HepG2 (cell line): ENCODE data around the gene SRXN1. TPM values are rescaled to one million over a fixed set of nuclear protein-coding genes. Genes with fewer than 3 reads are reported as not detected.
"Not testable (repeated sequence)": the region's sequence is repeated elsewhere in the genome, so short reads cannot be mapped to it uniquely, and the experiment has no call there.

Experiments
- ATAC-seq: fragments of 200-7000 bp; cut with Tn5 transposase; 3 replicates; pipeline ENCODE4 v1.9.1; 2020; ENCODE audit warnings: mild to moderate bottlenecking, moderate library complexity
- BruUV-seq: library from RNA; stranded (reverse); fragments of 400-500 nt; replicated peaks from 2 replicates; lab custom pipeline; 2021; lab: Mats Ljungman, UMichigan
- CTCF ChIA-PET: fragments of 300-600 bp; formaldehyde crosslinking; extraction: SDS; loops from one replicate; lab custom pipeline; 2021; ENCODE audit warnings: low total read pairs, inconsistent platforms, low intra/inter-chr PET ratio; lab: Yijun Ruan, JAX
- POLR2A ChIA-PET: fragments of 350-600 bp; sonication (Branson Sonifier 250); formaldehyde crosslinking; loops from one replicate; lab custom pipeline; 2020; ENCODE audit warnings: antibody characterized with exemption, inconsistent platforms; lab: Yijun Ruan, JAX
- DNase-seq: peaks from one replicate; pipeline ENCODE4 v3.0.0-alpha.2; 2015; ENCODE audit warnings: low spot score
- FAIRE-seq: peaks from 3 replicates; lab custom pipeline; 2011; peaks lifted over from hg19 to GRCh38; lab: Jason Lieb, UNC
- H2AFZ ChIP-seq: one replicate; pipeline ENCODE4 v1.6.1; 2011; ENCODE audit warnings: low read length, inconsistent platforms
- H3K27ac ChIP-seq: fragments of 300-600 bp; 3 replicates; pipeline ENCODE4 v1.8.0; 2011; ENCODE audit warnings: mixed run types, mild to moderate bottlenecking, mixed read lengths, low read length, inconsistent platforms; ENCODE audit not compliant: insufficient read depth; ENCODE audit errors: extremely low read length
- H3K27me3 ChIP-seq, 2 experiments: fragments of 200-600 bp in 1 of 2; 2 replicates in 1 of 2; 3 replicates in 1 of 2; pipeline versions ENCODE4 v1.6.0 to v1.8.0; 2011; ENCODE audit warnings: low read length in 2 of 2, mild to moderate bottlenecking in 2 of 2, moderate library complexity in 2 of 2, inconsistent platforms in 1 of 2; ENCODE audit not compliant: insufficient read depth in 2 of 2, control insufficient read depth in 1 of 2
- H3K36me3 ChIP-seq, 2 experiments: fragments of 200-600 bp in 1 of 2; replicated peaks in 1 of 2; 2 replicates in 1 of 2; 3 replicates in 1 of 2; pipeline versions ENCODE4 v1.5.1 to v1.8.0; 2011; ENCODE audit warnings: low read length in 2 of 2, inconsistent platforms in 1 of 2; ENCODE audit not compliant: insufficient read depth in 2 of 2, control insufficient read depth in 1 of 2
- H3K4me1 ChIP-seq: 2 replicates; pipeline ENCODE4 v1.5.1; 2012; ENCODE audit warnings: low read length, inconsistent platforms; ENCODE audit not compliant: insufficient read depth
- H3K4me2 ChIP-seq: 2 replicates; pipeline ENCODE4 v1.6.0; 2011; ENCODE audit warnings: low read depth, low read length, inconsistent platforms
- H3K4me3 ChIP-seq, 3 experiments: fragments of 200-600 bp in 1 of 3; sonication (generic), shearing (Covaris generic) in 1 of 3; replicated peaks in 1 of 3; 2 replicates each; pipeline ENCODE4 v1.5.1; 2011 to 2016; ENCODE audit warnings: low read length in 3 of 3, inconsistent platforms in 2 of 3, low read depth in 2 of 3, mild to moderate bottlenecking in 2 of 3, control low read depth in 1 of 3, mixed read lengths in 1 of 3; ENCODE audit not compliant: insufficient read depth in 1 of 3
- H3K79me2 ChIP-seq: one replicate; pipeline ENCODE4 v1.6.1; 2011; ENCODE audit warnings: low read length, inconsistent platforms; ENCODE audit not compliant: insufficient read depth
- H3K9ac ChIP-seq: 2 replicates; pipeline ENCODE4 v1.6.0; 2011; ENCODE audit warnings: mild to moderate bottlenecking, low read depth, low read length, inconsistent platforms; ENCODE audit not compliant: insufficient read depth
- H3K9me3 ChIP-seq: 2 replicates; pipeline ENCODE4 v1.5.1; 2012; ENCODE audit warnings: mild to moderate bottlenecking, low read length
- H4K20me1 ChIP-seq: 2 replicates; pipeline ENCODE4 v1.6.0; 2011; ENCODE audit warnings: inconsistent platforms, mild to moderate bottlenecking, low read length, moderate library complexity; ENCODE audit not compliant: insufficient read depth
- ARNT2 ChIP-seq: sonication (generic); formaldehyde crosslinking; IDR thresholded peaks from 2 replicates; pipeline ENCODE4 v1.8.0; 2022; ENCODE audit warnings: mild to moderate bottlenecking, low read depth, missing genetic modification reagents, moderate library complexity
- GPBP1L1 ChIP-seq: sonication (generic); formaldehyde crosslinking; IDR thresholded peaks from 2 replicates; pipeline ENCODE4 v1.5.0; 2020; ENCODE audit warnings: mild to moderate bottlenecking, missing genetic modification reagents
- HNRNPK ChIP-seq: fragments of 200-400 bp; formaldehyde crosslinking; IDR thresholded peaks from 2 replicates; pipeline ENCODE4 v1.6.1; 2018; ENCODE audit warnings: low read length, low read depth, moderate library complexity, mild to moderate bottlenecking; ENCODE audit not compliant: poor library complexity, severe bottlenecking
- NR3C1 ChIP-seq: sonication (generic); formaldehyde crosslinking; IDR thresholded peaks from 2 replicates; pipeline ENCODE4 v1.4.0; 2020; ENCODE audit warnings: missing genetic modification reagents
- U2AF2 ChIP-seq: fragments of 200-400 bp; formaldehyde crosslinking; IDR thresholded peaks from 2 replicates; pipeline ENCODE4 v1.6.1; 2017; ENCODE audit warnings: low read depth, mild to moderate bottlenecking, low read length
- ZNF333 ChIP-seq: sonication (generic); formaldehyde crosslinking; IDR thresholded peaks from 2 replicates; pipeline ENCODE4 v1.4.0; 2020; ENCODE audit warnings: mild to moderate bottlenecking, missing genetic modification reagents, borderline replicate concordance
- ZNF766 ChIP-seq: sonication (generic); formaldehyde crosslinking; IDR thresholded peaks from 2 replicates; pipeline ENCODE4 v1.5.0; 2020; ENCODE audit warnings: missing genetic modification reagents, borderline replicate concordance
- ZSCAN31 ChIP-seq: sonication (generic); formaldehyde crosslinking; IDR thresholded peaks from 2 replicates; pipeline ENCODE4 v1.5.0; 2020; ENCODE audit warnings: low read depth, mild to moderate bottlenecking, missing genetic modification reagents
- WGBS: methylation state at CpG from one replicate; pipeline ENCODE4 v1.1.6; 2017; ENCODE audit warnings: low lambda C conversion rate; 5-methylcytosine and 5-hydroxymethylcytosine counted together
- in situ Hi-C: cut with HindIII; loops from 2 replicates; pipeline ENCODE4 v1.10.0; 2017; ENCODE audit warnings: low pct_unique_long_range_greater_than_20kb; ENCODE audit not compliant: extremely low pct_ligation_motif_present
- intact Hi-C: fragments of 100-400 bp; cut with micrococcal nuclease; formaldehyde crosslinking; loops from one replicate; pipeline ENCODE4 v1.10.0; 2022; ENCODE audit not compliant: unreplicated experiment
- polyA plus RNA-seq, 8 experiments: library from polyadenylated mRNA; depleted of rRNA in 3 of 8; stranded (reverse) in 7 of 8; unstranded in 1 of 8; fragments of >200 nt; fragmentation: Illumina TruSeq in 4 of 8; extraction: Trizol in 4 of 8; gene quantifications; 2 replicates each; pipeline versions ENCODE4 v1.2.1 to v1.2.3, GENCODE V29; 2011 to 2016; ENCODE audit warnings: low read depth in 4 of 8, missing spikeins in 1 of 8, mixed read lengths in 1 of 8; ENCODE audit not compliant: insufficient read depth in 1 of 8
- total RNA-seq, 5 experiments: library from RNA; depleted of rRNA; stranded (reverse); fragments of >200 nt; fragmentation: Illumina TruSeq; extraction: Trizol; gene quantifications; 2 replicates each; pipeline ENCODE4 v1.2.3, GENCODE V29; 2016; ENCODE audit warnings: low read depth in 1 of 5
- TF ChIP-seq, protein P1 (sequence below): sonication (generic); formaldehyde crosslinking; IDR thresholded peaks from 2 replicates; pipeline ENCODE4 v1.5.0; 2020; ENCODE audit warnings: mild to moderate bottlenecking, missing genetic modification reagents, moderate library complexity
- TF ChIP-seq, protein P2 (sequence below): fragments of 450-650 bp; IDR thresholded peaks from 2 replicates; pipeline ENCODE4 v1.6.1; 2017; ENCODE audit warnings: mild to moderate bottlenecking

Gene SRXN1
- total and polyA plus RNA-seq, 2 of the 13 experiments (the other 11 are each of a cell fraction or from before 2014, with no cell fraction given): 29.9 to 87.7 TPM

DNA sequence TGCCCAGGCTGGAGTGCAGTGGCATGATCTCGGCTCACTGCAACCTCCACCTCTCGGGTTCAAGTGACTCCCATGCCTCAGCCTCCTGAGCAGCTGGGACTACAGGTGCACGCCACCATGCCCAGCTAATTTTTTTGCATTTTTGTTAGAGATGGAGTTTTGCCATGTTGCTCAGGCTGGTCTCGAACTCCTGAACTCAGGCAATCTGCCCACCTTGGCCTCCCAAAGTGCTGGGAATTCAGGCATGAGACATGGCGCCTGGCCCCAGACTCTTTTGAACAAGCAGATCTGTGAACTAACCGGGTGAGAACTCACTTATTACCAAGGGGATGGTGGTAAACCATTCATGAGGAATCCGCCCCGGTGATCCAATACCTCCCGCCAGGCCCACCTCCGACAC is 40.8 kb upstream of the SRXN1 start:
- H4K20me1 ChIP-seq, intact Hi-C loops, in situ Hi-C loops, H2AFZ ChIP-seq, H3K9ac ChIP-seq, CTCF ChIA-PET, H3K36me3 ChIP-seq, H3K27ac ChIP-seq, BruUV-seq, FAIRE-seq, ATAC-seq, H3K79me2 ChIP-seq, POLR2A ChIA-PET, H3K9me3 ChIP-seq, DNase-seq, H3K4me2 ChIP-seq, H3K4me3 ChIP-seq, H3K4me1 ChIP-seq: not testable (repeated sequence)
- WGBS: 24% methylated on average over 10 of the region's 10 CpGs
- H3K27me3 ChIP-seq: peaks cover 5 to 46% of the 10 kb centered on the region in 2 experiments; a peak in 4 of 5 replicates

GRCh38 chr20:692044-692443 is 39.0 kb upstream of the SRXN1 start:
- FAIRE-seq (no peak), DNase-seq (no peak), ATAC-seq (no peak)
- H3K9ac ChIP-seq: no peak overlapping the region
- in situ Hi-C loops: no loop called here
- H3K79me2 ChIP-seq: no peaks in the 10 kb centered on the region
- intact Hi-C loops: no loop called here
- no peaks in the 10 kb centered on the region for H4K20me1 ChIP-seq
- peaks cover 3 to 44% of the 10 kb centered on the region in 2 experiments; a peak in 4 of 5 replicates for H3K27me3 ChIP-seq
- H3K27ac ChIP-seq: no peak overlapping the region
- ChIA-PET CTCF (no interaction called here), POLR2A (no interaction called here)
- TF ChIP-seq ZNF766: no peak
- TF ChIP-seq GPBP1L1 (CRISPR knock-in tag): no peak
- no peak for TF ChIP-seq ARNT2 (CRISPR knock-in tag)
- no peak for TF ChIP-seq HNRNPK
- no peak for TF ChIP-seq NR3C1 (CRISPR knock-in tag)
- TF ChIP-seq, protein P1, sequence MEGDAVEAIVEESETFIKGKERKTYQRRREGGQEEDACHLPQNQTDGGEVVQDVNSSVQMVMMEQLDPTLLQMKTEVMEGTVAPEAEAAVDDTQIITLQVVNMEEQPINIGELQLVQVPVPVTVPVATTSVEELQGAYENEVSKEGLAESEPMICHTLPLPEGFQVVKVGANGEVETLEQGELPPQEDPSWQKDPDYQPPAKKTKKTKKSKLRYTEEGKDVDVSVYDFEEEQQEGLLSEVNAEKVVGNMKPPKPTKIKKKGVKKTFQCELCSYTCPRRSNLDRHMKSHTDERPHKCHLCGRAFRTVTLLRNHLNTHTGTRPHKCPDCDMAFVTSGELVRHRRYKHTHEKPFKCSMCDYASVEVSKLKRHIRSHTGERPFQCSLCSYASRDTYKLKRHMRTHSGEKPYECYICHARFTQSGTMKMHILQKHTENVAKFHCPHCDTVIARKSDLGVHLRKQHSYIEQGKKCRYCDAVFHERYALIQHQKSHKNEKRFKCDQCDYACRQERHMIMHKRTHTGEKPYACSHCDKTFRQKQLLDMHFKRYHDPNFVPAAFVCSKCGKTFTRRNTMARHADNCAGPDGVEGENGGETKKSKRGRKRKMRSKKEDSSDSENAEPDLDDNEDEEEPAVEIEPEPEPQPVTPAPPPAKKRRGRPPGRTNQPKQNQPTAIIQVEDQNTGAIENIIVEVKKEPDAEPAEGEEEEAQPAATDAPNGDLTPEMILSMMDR (CRISPR knock-in tag): no peak
- no peak for TF ChIP-seq ZSCAN31 (CRISPR knock-in tag)
- TF ChIP-seq, protein P2, sequence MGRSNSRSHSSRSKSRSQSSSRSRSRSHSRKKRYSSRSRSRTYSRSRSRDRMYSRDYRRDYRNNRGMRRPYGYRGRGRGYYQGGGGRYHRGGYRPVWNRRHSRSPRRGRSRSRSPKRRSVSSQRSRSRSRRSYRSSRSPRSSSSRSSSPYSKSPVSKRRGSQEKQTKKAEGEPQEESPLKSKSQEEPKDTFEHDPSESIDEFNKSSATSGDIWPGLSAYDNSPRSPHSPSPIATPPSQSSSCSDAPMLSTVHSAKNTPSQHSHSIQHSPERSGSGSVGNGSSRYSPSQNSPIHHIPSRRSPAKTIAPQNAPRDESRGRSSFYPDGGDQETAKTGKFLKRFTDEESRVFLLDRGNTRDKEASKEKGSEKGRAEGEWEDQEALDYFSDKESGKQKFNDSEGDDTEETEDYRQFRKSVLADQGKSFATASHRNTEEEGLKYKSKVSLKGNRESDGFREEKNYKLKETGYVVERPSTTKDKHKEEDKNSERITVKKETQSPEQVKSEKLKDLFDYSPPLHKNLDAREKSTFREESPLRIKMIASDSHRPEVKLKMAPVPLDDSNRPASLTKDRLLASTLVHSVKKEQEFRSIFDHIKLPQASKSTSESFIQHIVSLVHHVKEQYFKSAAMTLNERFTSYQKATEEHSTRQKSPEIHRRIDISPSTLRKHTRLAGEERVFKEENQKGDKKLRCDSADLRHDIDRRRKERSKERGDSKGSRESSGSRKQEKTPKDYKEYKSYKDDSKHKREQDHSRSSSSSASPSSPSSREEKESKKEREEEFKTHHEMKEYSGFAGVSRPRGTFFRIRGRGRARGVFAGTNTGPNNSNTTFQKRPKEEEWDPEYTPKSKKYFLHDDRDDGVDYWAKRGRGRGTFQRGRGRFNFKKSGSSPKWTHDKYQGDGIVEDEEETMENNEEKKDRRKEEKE: no peak
- no peak for TF ChIP-seq U2AF2
- no peak for TF ChIP-seq ZNF333 (CRISPR knock-in tag)
- no peak overlapping the region for H3K4me2 ChIP-seq
- no peaks in the 10 kb centered on the region for H3K36me3 ChIP-seq
- WGBS: 11% methylated on average over 1 of the region's 1 CpG
- BruUV-seq: no TSS peak
- H3K4me3 ChIP-seq: no peak overlapping the region
- H3K4me1 ChIP-seq: peaks cover 7% of the 10 kb centered on the region; the same call in 1 of the 2 replicates
- no peaks in the 10 kb centered on the region for H3K9me3 ChIP-seq
- H2AFZ ChIP-seq: no peak overlapping the region
